Prostate gland (tissue), 2 donors: ENCODE measurements around the gene ASH1L.

Experiments used
- POLR2A ChIP-seq: fragments of 450-650 bp; IDR thresholded peaks from one replicate; pipeline ENCODE4 v1.6.1; 2016; ENCODE audit warnings: antibody characterized with exemption, mild to moderate bottlenecking
- TF ChIP-seq, protein P1 (sequence below), 4 experiments: fragments of 200-600 bp in 2 of 4; fragments of 450-650 bp in 2 of 4; sonication (generic) in 2 of 4; IDR thresholded peaks; 1 replicate in 3 of 4; 2 replicates in 1 of 4; pipeline ENCODE4 v1.5.1; 2016 to 2019; ENCODE audit warnings: antibody characterized with exemption in 4 of 4, mild to moderate bottlenecking in 2 of 4, moderate library complexity in 2 of 4

DNA sequence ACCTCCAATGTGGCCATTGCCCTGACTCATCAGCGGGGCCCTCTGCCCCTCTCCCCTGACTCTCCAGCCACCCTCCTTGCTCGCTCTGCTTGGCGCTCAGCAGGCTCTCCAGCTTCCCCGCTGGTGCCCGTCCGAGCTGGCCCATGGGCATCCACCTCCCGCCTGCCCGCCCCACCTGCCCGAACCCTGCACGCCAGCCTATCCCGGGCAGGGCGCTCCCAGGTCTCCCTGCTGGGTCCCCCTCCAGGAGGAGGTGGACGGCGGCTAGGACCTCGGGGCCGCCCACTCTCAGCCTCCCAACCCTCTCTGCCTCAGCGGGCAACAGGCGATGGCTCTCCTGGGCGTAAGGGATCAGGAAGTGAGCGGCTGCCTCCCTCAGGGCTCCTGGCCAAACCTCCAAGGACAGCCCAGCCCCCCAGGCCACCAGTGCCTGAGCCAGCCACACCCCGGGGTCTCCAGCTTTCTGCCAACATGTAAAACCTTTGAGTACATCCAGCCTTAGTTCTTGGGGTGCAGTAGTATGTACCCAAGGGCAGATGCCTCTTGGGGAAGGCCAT lies 274.5 kb downstream of the ASH1L start:
- TF ChIP-seq, protein P1, sequence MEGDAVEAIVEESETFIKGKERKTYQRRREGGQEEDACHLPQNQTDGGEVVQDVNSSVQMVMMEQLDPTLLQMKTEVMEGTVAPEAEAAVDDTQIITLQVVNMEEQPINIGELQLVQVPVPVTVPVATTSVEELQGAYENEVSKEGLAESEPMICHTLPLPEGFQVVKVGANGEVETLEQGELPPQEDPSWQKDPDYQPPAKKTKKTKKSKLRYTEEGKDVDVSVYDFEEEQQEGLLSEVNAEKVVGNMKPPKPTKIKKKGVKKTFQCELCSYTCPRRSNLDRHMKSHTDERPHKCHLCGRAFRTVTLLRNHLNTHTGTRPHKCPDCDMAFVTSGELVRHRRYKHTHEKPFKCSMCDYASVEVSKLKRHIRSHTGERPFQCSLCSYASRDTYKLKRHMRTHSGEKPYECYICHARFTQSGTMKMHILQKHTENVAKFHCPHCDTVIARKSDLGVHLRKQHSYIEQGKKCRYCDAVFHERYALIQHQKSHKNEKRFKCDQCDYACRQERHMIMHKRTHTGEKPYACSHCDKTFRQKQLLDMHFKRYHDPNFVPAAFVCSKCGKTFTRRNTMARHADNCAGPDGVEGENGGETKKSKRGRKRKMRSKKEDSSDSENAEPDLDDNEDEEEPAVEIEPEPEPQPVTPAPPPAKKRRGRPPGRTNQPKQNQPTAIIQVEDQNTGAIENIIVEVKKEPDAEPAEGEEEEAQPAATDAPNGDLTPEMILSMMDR (IDR thresholded peaks at IDR 0.05): no peak
- no peak for TF ChIP-seq POLR2A
